ENCODE data around the gene NCAPD2. TPM values are rescaled to one million over a fixed set of nuclear protein-coding genes. Genes with fewer than 3 reads are reported as not detected.
"Not testable (repeated sequence)": the region's sequence is repeated elsewhere in the genome, so short reads cannot be mapped to it uniquely, and the experiment has no call there.

NCAPD2 gene
- total and polyA plus RNA-seq, 12 donors: 5.4 to 18.8 (median 12.2) TPM

- Histone ChIP-seq H3K4me1 (peaks cover 0 to 30% (median 26%) of the 10 kb centered on the region in 9 donors), H3K36me3 (peaks cover 0 to 42% (median 0%) of the 10 kb centered on the region in 9 donors), H3K4me3 (peak within 1 kb of the TSS; percentile 60 to 98 (median 74)), H3K27me3 (no peaks in the 10 kb centered on the region), H3K9me3 (no peaks in the 10 kb centered on the region), H3K27ac (peak within 1 kb of the TSS; percentile 89 to 98 (median 96))
- no peak for TF ChIP-seq CTCF (IDR thresholded peaks at IDR 0.05)
- intact Hi-C loops (cut with DNase I): loop anchor here in 6 of 10 donors (1.0 to 5.0 kb wide), 3 partner anchors 23 to 42 kb away; partner anchors contain the start of genes GAPDH (in 6 of the 6) and VAMP1 (in 1 of the 6)
- ATAC-seq (peak; percentile 95 to 99 (median 98)), DNase-seq (peak; percentile 96 to 97)
- WGBS, 2 donors: 1% methylated on average over 39 of the region's 39 CpGs
Measured at GRCh38 chr12:6492838-6493496, 935 bp upstream of the NCAPD2 start, which contains the start of gene MRPL51. Gene MRPL51, minus strand, starts transcription at chr12:6493262. Its CDS starts 126 bp downstream, at chr12:6493136.

- intact Hi-C loops (cut with DNase I): loop anchor here in 5 of 10 donors (2.0 to 5.0 kb wide), 2 partner anchors 38 kb away; partner anchors contain the start of gene GAPDH (in 4 of the 5)
- Histone ChIP-seq H3K36me3 (peaks cover 0 to 55% (median 0%) of the 10 kb centered on the region in 9 donors), H3K4me3 (peak overlapping the region; percentile 16 to 98 (median 74)), H3K9me3 (no peaks in the 10 kb centered on the region), H3K27ac (peak overlapping the region in 7 of 10 donors; percentile 92 to 98 (median 97)), H3K4me1 (peaks cover 0 to 30% (median 26%) of the 10 kb centered on the region in 9 donors), H3K27me3 (no peaks in the 10 kb centered on the region)
- no peak for TF ChIP-seq CTCF (IDR thresholded peaks at IDR 0.05)
- DNase-seq (no peak), ATAC-seq (no peak)
- WGBS, 2 donors: 2% methylated on average over 14 of the region's 14 CpGs
Measured at GRCh38 chr12:6494258-6494743, 399 bp downstream of the NCAPD2 start.

DNA sequence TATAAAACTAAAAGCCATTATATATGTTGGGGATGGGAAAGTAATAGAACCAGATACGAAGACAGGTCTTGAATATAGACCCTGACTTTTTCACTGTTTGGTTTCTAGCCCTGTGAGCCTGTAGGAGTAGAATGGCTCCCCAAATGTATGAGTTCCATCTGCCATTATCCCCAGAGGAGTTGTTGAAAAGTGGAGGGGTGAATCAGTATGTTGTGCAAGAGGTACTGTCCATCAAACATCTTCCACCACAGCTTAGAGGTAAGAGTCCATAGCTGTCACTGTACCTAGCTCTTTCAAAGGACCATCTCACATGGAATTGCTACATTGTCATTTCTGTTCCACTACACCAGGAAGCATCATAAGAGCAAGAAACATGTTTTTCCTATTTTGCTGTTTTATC, 1.1 kb downstream of the NCAPD2 start:
- no peak for ATAC-seq
- Histone ChIP-seq H3K9me3 (no peaks in the 10 kb centered on the region), H3K4me3 (peak overlapping the region in 5 of 10 donors; percentile 67 to 98 (median 77)), H3K36me3 (peaks cover 0 to 62% (median 0%) of the 10 kb centered on the region in 9 donors), H3K27ac (peak overlapping the region in 1 of 10 donors; percentile 98), H3K27me3 (no peaks in the 10 kb centered on the region), H3K4me1 (peaks cover 0 to 30% (median 26%) of the 10 kb centered on the region in 9 donors)
- DNase-seq: no peak
- no peak for TF ChIP-seq CTCF (IDR thresholded peaks at IDR 0.05)
- WGBS, 2 donors: 61 to 76% methylated on average over 1 of the region's 1 CpG
- intact Hi-C loops (cut with DNase I): loop anchor here in 6 of 10 donors (2.0 to 5.0 kb wide), 2 partner anchors 37 to 38 kb away; partner anchors contain the start of gene GAPDH (in 5 of the 6)

GRCh38 chr12:6497291-6497690, 3.4 kb downstream of the NCAPD2 start:
- intact Hi-C loops (cut with DNase I): loop anchor here in 1 of 10 donors (5.0 kb wide), 1 partner anchor 35 kb away; the partner anchor contains the start of gene GAPDH
- peaks cover 0 to 62% (median 0%) of the 10 kb centered on the region in 9 donors for H3K36me3 ChIP-seq

More at GRCh38 chr12:6497291-6497690, 3.4 kb downstream of the NCAPD2 start:
- DNase-seq, H3K9me3 ChIP-seq, H3K27ac ChIP-seq, H3K27me3 ChIP-seq, H3K4me3 ChIP-seq, ATAC-seq: not testable (repeated sequence)
- H3K4me1 ChIP-seq: peaks cover 0 to 26% (median 22%) of the 10 kb centered on the region in 9 donors
- WGBS, 2 donors: 76 to 86% methylated on average over 3 of the region's 3 CpGs

Measured in heart right ventricle (tissue), 16 donors.